NCI-H524 treated with DMSO at 0.1 percent for 48 hours (cell line): ENCODE results near the gene OPN5.

Experiments used
- DNase-seq: peaks from one replicate; lab custom pipeline; 2025; lab: John Stamatoyannopoulos, UW

OPN5 gene

GRCh38 chr6:47859175-47859574, 77.3 kb downstream of the OPN5 start:
- DNase-seq, result no peak

- DNase-seq, result no peak
Measured at GRCh38 chr6:47862731-47863130, 80.9 kb downstream of the OPN5 start.

GRCh38 chr6:47865206-47865605, 83.4 kb downstream of the OPN5 start:
- no peak for DNase-seq

- DNase-seq, result no peak
Measured at GRCh38 chr6:47875593-47875992, 93.8 kb downstream of the OPN5 start.
